Choroid plexus epithelial cell (primary cell): ENCODE data around the gene LHX6.

ENCODE experiments used
- DNase-seq: peaks from one replicate; pipeline ENCODE4 v3.0.0-alpha.2; 2010; ENCODE audit warnings: low read depth
- H3K4me3 ChIP-seq: 2 replicates; pipeline ENCODE4 v1.5.1; 2011; ENCODE audit warnings: low read depth, mild to moderate bottlenecking, control low read depth, low read length, moderate library complexity
- CTCF ChIP-seq: conservative IDR thresholded peaks from 2 replicates; pipeline ENCODE4 v1.5.1; 2011; ENCODE audit warnings: low read depth, mild to moderate bottlenecking, control low read depth, inconsistent platforms, low read length, moderate library complexity

LHX6 gene

GRCh38 chr9:122254761-122255160 is 26.0 kb upstream of the LHX6 start:
- no peak for TF ChIP-seq CTCF
- no peak overlapping the region for H3K4me3 ChIP-seq
- DNase-seq, result no peak

DNA sequence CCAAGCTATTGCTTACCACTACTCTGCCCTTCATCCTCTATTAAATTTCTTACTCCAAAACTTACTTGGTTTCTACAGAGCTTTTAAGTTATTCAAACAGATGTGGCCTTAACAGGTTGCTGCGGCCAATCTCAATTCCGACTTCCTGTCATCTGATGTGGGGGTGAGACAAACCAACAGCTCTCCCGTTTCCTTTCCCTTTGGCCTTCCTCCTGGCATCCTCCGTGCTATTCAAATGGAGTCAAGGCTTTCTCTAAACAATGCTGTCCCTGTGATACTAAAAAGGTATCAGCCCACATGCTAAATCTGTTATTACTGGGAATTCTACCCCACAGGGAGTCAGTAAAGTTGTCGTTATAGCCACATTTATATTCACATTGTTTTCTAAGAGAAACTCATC is 24.0 kb upstream of the LHX6 start:
- H3K4me3 ChIP-seq, result no peak overlapping the region
- no peak for TF ChIP-seq CTCF
- DNase-seq, result peak; percentile 13

- DNase-seq, result no peak
- TF ChIP-seq CTCF, result no peak
- no peak overlapping the region for H3K4me3 ChIP-seq
These were observed 22.6 kb upstream of the LHX6 start for GRCh38 chr9:122251351-122251750.

GRCh38 chr9:122248448-122248865 is 19.7 kb upstream of the LHX6 start:
- H3K4me3 ChIP-seq, result no peak overlapping the region
- DNase-seq, result no peak
- no peak for TF ChIP-seq CTCF

- H3K4me3 ChIP-seq, result no peak overlapping the region
- no peak for TF ChIP-seq CTCF
- DNase-seq, result no peak
These were observed 17.9 kb upstream of the LHX6 start for GRCh38 chr9:122246666-122247065.

DNA sequence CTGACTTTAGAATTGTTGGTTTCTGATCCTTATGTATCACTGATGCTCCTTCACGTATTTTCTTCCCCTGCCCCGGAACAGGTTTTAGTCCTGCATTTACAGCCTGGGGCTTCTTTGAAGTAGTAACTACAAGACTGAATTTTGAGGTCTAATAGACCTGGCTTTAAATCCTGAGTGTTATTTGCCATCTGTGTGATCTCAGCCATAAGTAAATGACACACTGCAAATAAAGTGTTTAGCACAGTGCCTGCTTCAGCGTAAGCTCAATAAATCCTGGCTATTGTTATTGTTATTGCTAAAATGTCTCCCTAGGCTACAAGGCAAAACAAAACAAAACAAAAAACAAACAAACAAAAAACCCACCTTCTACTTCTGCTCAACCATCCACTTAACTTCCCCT is 15.6 kb upstream of the LHX6 start:
- no peak for TF ChIP-seq CTCF
- H3K4me3 ChIP-seq, result no peak overlapping the region
- DNase-seq, result no peak

DNA sequence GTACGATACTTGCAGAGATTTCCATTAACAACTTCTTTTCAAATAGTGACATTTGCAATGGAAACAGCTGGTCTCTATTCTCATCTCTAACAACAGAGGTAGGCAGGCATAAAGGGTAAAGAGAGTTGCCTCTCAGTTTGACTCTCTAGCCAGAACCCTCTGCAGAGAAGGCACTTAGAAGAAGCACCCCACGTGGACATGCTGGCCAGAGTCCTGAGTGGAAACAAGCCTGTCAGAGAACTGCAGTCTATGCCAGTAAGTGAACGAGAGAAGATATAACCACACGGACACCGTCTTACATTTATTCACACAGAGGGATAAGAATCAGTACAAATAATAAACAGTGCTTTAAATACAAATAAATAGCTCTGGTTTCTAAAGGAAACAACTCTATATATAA is 11.0 kb upstream of the LHX6 start:
- no peak for TF ChIP-seq CTCF
- no peak overlapping the region for H3K4me3 ChIP-seq
- no peak for DNase-seq
